GM12878 (cell line): ENCODE measurements around the gene TSPAN2.

Experiments
- FOS ChIP-seq: IDR thresholded peaks from 3 replicates; pipeline ENCODE4 v1.6.1; 2011; ENCODE audit warnings: borderline replicate concordance; ENCODE audit not compliant: insufficient read length; ENCODE audit errors: extremely low read depth
- NFIC ChIP-seq: IDR thresholded peaks from 2 replicates; pipeline ENCODE4 v1.6.1; 2012; ENCODE audit warnings: low read depth, mild to moderate bottlenecking, inconsistent platforms, low read length, moderate library complexity
- POLR2AphosphoS5 ChIP-seq: IDR thresholded peaks from 2 replicates; pipeline ENCODE4 v1.6.1; 2011; ENCODE audit warnings: mild to moderate bottlenecking, low read length, inconsistent platforms
- RB1 ChIP-seq: fragments of 450-650 bp; formaldehyde crosslinking; IDR thresholded peaks from 2 replicates; pipeline ENCODE4 v1.6.1; 2017; ENCODE audit warnings: mild to moderate bottlenecking, borderline replicate concordance
- SIN3A ChIP-seq: IDR thresholded peaks from 2 replicates; pipeline ENCODE4 v1.6.1; 2012; ENCODE audit warnings: low read depth, low read length, improper control_type of control experiment
- TF ChIP-seq, protein P1 (sequence below), 3 experiments: IDR thresholded peaks in 2 of 3; conservative IDR thresholded peaks in 1 of 3; 2 replicates each; pipeline ENCODE4 v1.5.1; 2011; ENCODE audit warnings: low read depth in 3 of 3, low read length in 3 of 3, mild to moderate bottlenecking in 3 of 3, control low read depth in 2 of 3, moderate library complexity in 2 of 3, inconsistent platforms in 1 of 3, mixed read lengths in 1 of 3; ENCODE audit not compliant: control insufficient read depth in 2 of 3, insufficient read depth in 1 of 3; ENCODE audit errors: extremely low read depth in 1 of 3

DNA sequence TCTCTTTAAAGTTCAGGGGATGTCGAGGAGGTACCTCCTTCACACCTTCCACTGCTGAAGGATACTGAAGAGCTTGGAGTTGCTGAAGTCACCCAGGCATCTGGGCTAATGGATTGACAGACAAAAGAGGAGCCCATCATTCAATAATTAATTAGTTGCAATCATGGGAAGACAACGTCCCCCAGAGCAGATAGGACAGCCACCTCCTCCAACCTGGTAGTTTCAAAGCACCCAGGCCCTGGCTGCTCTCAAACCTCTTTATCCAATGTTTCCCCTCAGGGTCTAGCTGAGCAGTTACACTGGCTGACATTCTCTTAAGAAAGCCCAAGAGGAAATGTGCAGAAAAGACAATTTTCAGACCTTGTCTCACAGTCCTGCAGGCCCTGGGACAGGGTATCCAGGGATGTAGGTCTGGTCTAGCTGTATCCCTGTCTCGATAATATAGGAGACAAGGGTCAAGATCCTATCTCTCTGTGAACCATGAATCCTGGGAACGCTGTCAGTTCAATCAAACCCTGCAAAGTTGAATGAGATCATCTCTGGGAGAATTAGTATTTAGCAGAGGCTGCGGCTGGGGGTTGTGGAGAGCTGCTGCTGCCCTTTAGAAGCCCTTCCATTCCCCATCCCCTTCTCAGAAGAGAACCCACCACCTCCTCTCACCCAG is 1.1 kb downstream of the TSPAN2 start:
- TF ChIP-seq, protein P1, sequence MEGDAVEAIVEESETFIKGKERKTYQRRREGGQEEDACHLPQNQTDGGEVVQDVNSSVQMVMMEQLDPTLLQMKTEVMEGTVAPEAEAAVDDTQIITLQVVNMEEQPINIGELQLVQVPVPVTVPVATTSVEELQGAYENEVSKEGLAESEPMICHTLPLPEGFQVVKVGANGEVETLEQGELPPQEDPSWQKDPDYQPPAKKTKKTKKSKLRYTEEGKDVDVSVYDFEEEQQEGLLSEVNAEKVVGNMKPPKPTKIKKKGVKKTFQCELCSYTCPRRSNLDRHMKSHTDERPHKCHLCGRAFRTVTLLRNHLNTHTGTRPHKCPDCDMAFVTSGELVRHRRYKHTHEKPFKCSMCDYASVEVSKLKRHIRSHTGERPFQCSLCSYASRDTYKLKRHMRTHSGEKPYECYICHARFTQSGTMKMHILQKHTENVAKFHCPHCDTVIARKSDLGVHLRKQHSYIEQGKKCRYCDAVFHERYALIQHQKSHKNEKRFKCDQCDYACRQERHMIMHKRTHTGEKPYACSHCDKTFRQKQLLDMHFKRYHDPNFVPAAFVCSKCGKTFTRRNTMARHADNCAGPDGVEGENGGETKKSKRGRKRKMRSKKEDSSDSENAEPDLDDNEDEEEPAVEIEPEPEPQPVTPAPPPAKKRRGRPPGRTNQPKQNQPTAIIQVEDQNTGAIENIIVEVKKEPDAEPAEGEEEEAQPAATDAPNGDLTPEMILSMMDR (IDR thresholded peaks at IDR 0.05 in 2 of 3, conservative IDR thresholded peaks at IDR 0.05 in 1 of 3; ENCODE audit: control insufficient read depth in 2 of 3, extremely low read depth in 1 of 3, insufficient read depth in 1 of 3, low read depth in 3 of 3, low read length in 3 of 3): no peak
- no peak for TF ChIP-seq NFIC
- TF ChIP-seq RB1: no peak
- no peak for TF ChIP-seq SIN3A
- TF ChIP-seq POLR2AphosphoS5: no peak
- TF ChIP-seq FOS: no peak
